ENCODE measurements around the gene PRPF18. TPM values are rescaled to one million over a fixed set of nuclear protein-coding genes. Genes with fewer than 3 reads are reported as not detected.

PRPF18 gene
- total and polyA plus RNA-seq, 2 experiments from 2014 or later: 19.3 to 24.7 TPM

DNA sequence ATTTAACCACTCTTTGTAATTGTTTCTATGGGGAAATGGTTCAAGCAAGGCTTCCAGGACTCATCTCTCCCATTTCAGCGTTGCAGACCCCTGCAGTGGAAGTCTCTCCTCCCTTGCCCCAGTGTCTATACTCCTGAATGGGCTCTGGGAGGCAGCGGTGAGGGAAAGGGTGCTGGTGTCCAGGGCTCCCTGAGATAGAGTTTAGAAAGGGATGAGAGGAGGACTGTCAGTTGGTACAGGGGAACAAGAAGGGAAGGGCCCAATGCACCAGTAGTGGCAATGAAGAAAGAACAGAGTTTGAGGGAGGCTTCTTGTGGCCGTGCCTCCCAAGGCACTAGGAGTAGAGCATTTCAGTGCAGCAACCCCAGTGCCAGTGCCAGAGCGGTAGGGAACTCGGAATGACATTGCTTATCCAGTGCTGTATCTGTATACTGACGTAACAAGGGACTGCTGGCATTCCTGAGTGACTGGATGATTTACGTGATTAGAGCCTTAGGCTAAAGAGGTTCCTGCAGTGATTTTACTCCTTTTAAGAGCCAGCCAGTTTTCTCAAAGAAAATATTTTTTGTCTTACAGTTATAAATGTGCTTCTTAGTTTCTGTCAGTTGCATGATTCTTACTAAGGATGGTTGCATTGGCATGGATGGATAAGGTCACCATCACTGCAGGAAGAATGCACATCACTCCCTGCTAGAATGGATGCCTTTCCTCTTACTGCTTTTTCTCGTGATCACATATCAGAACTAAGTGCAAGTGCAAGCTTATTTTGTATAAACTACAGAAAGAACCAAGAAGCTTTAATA, 28.0 kb downstream of the PRPF18 start:
- Histone ChIP-seq H3K27ac (peak overlapping the region; percentile 66), H3K36me3 (replicated peaks; ENCODE audit: insufficient read depth, low read depth) (peaks cover 7% of the 10 kb centered on the region), H3K79me2 (no peaks in the 10 kb centered on the region), H4K20me1 (ENCODE audit: insufficient read depth, poor library complexity, severe bottlenecking) (no peaks in the 10 kb centered on the region), H3K4me2 (no peak overlapping the region), H3K4me1 (ENCODE audit: insufficient read depth) (peaks cover 16% of the 10 kb centered on the region), H3K9me2 (replicated peaks; ENCODE audit: insufficient read depth) (no peaks in the 10 kb centered on the region), H3K4me3 (no peak overlapping the region), H3K27me3 (no peaks in the 10 kb centered on the region), H3K9me3 (ENCODE audit: low read depth) (no peaks in the 10 kb centered on the region), H2AFZ (no peak overlapping the region)
- TF ChIP-seq EZH2phosphoT487 (IDR thresholded peaks at IDR 0.05; ENCODE audit: low read depth, severe bottlenecking, unreplicated experiment): no peak
- no peak for TF ChIP-seq EZH2 (IDR thresholded peaks at IDR 0.05; ENCODE audit: borderline replicate concordance)
- TF ChIP-seq, protein P1, sequence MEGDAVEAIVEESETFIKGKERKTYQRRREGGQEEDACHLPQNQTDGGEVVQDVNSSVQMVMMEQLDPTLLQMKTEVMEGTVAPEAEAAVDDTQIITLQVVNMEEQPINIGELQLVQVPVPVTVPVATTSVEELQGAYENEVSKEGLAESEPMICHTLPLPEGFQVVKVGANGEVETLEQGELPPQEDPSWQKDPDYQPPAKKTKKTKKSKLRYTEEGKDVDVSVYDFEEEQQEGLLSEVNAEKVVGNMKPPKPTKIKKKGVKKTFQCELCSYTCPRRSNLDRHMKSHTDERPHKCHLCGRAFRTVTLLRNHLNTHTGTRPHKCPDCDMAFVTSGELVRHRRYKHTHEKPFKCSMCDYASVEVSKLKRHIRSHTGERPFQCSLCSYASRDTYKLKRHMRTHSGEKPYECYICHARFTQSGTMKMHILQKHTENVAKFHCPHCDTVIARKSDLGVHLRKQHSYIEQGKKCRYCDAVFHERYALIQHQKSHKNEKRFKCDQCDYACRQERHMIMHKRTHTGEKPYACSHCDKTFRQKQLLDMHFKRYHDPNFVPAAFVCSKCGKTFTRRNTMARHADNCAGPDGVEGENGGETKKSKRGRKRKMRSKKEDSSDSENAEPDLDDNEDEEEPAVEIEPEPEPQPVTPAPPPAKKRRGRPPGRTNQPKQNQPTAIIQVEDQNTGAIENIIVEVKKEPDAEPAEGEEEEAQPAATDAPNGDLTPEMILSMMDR (IDR thresholded peaks at IDR 0.05; ENCODE audit: poor library complexity): no peak
- 50% methylated on average over 8 of the region's 8 CpGs for WGBS (ENCODE audit: low lambda C conversion rate, missing lambda C conversion rate)
- peak; percentile 42 for DNase-seq (ENCODE audit: low spot score)

DNA sequence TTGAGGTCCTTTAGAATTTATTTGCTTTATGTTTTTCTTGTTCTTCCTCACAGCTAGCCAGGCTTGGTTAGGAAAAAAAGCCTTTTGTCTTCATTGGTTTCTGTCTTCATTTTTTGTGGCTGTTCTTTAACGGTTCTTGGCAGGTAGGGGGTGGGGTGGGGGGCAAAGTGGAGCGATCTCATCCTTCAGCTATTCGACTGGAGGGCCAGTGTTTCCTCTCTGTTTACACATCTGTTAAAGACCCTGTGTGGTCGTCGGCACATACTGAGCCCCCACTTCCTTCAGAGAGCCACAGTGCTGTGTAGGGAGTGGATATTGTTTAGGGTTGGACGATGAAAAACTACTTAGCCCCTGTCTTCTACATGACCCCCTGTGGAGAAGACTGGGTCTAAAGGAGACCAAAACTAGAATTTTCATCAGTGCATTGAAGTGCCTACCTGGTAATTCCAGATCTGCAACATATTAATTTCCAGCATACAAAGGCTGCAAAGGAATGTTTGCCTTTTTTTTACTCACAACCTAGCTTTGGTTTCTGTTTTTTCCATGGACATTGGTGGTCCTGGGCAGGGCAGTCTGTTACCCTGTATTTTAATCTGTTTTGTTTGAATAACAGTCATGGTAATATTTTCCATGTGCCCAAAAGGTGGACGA, 29.0 kb downstream of the PRPF18 start:
- H3K27ac ChIP-seq: peak overlapping the region; percentile 66
- H3K9me2 ChIP-seq (replicated peaks; ENCODE audit: insufficient read depth): no peaks in the 10 kb centered on the region
- DNase-seq (ENCODE audit: low spot score): no peak
- TF ChIP-seq EZH2 (IDR thresholded peaks at IDR 0.05; ENCODE audit: borderline replicate concordance) (no peak), EZH2phosphoT487 (IDR thresholded peaks at IDR 0.05; ENCODE audit: low read depth, severe bottlenecking, unreplicated experiment) (no peak)
- TF ChIP-seq, protein P1 (IDR thresholded peaks at IDR 0.05; ENCODE audit: poor library complexity): no peak
- peaks cover 7% of the 10 kb centered on the region for H3K36me3 ChIP-seq (replicated peaks; ENCODE audit: insufficient read depth, low read depth)
- H3K4me1 ChIP-seq (ENCODE audit: insufficient read depth): peaks cover 16% of the 10 kb centered on the region
- no peak overlapping the region for H3K4me2 ChIP-seq
- WGBS (ENCODE audit: low lambda C conversion rate, missing lambda C conversion rate): 40% methylated on average over 7 of the region's 7 CpGs
- no peaks in the 10 kb centered on the region for H4K20me1 ChIP-seq (ENCODE audit: insufficient read depth, poor library complexity, severe bottlenecking)
- no peaks in the 10 kb centered on the region for H3K79me2 ChIP-seq
- H3K4me3 ChIP-seq: no peak overlapping the region
- H3K9me3 ChIP-seq (ENCODE audit: low read depth): no peaks in the 10 kb centered on the region
- H3K27me3 ChIP-seq: no peaks in the 10 kb centered on the region
- H2AFZ ChIP-seq: no peak overlapping the region

DNA sequence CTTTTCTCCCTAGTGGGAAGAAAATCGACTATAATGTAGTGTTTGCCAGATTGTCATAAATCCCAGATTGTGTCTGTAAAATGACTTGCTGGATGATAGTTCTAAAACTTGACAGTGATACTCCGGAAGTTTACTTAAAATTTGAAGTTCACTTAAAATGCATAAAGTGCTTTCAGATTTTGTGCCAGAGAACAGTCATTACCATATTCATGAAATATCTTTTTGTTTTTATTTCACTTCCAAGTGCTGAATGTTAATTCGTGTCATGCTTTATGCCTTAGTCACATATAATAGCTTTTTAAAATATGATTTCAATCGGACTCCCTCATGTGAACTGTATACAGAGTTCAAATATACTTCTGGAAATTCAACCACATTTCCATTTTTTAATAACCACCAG, 30.4 kb downstream of the PRPF18 start:
- Histone ChIP-seq H3K4me1 (ENCODE audit: insufficient read depth) (peaks cover 16% of the 10 kb centered on the region), H3K79me2 (no peaks in the 10 kb centered on the region), H3K27me3 (no peaks in the 10 kb centered on the region), H4K20me1 (ENCODE audit: insufficient read depth, poor library complexity, severe bottlenecking) (no peaks in the 10 kb centered on the region), H3K9me2 (replicated peaks; ENCODE audit: insufficient read depth) (no peaks in the 10 kb centered on the region), H3K4me3 (no peak overlapping the region), H3K9me3 (ENCODE audit: low read depth) (no peaks in the 10 kb centered on the region), H3K4me2 (no peak overlapping the region), H3K27ac (peak overlapping the region; percentile 66), H2AFZ (no peak overlapping the region), H3K36me3 (replicated peaks; ENCODE audit: insufficient read depth, low read depth) (peaks cover 7% of the 10 kb centered on the region)
- 91% methylated on average over 4 of the region's 4 CpGs for WGBS (ENCODE audit: low lambda C conversion rate, missing lambda C conversion rate)
- TF ChIP-seq EZH2phosphoT487 (IDR thresholded peaks at IDR 0.05; ENCODE audit: low read depth, severe bottlenecking, unreplicated experiment) (no peak), EZH2 (IDR thresholded peaks at IDR 0.05; ENCODE audit: borderline replicate concordance) (no peak)
- TF ChIP-seq, protein P1 (IDR thresholded peaks at IDR 0.05; ENCODE audit: poor library complexity): no peak
- no peak for DNase-seq (ENCODE audit: low spot score)

Data from hepatocyte (in vitro differentiated cells).